Memory B cell (primary cell): ENCODE measurements around the gene FGD6.

Experiments used
- ATAC-seq: fragments of 150-1000 bp; cut with Tn5 transposase; 2 replicates; pipeline ENCODE4 v1.10.0; 2021; ENCODE audit warnings: low read depth, mild to moderate bottlenecking, moderate library complexity
- DNase-seq, 2 donors: peaks; one replicate each; pipeline ENCODE4 v3.0.0; 2022; ENCODE audit warnings: low spot score in 2 of 2
- H3K27ac Mint-ChIP-seq: one replicate; pipeline ENCODE4 v1.8.0; 2022; ENCODE audit warnings: mild to moderate bottlenecking, moderate library complexity, mixed read lengths
- H3K27me3 Mint-ChIP-seq: one replicate; pipeline ENCODE4 v1.8.0; 2022; ENCODE audit warnings: mixed read lengths
- H3K36me3 Mint-ChIP-seq: one replicate; pipeline ENCODE4 v1.8.0; 2022; ENCODE audit warnings: mild to moderate bottlenecking, mixed read lengths
- H3K4me1 Mint-ChIP-seq: one replicate; pipeline ENCODE4 v1.8.0; 2022; ENCODE audit warnings: mixed read lengths
- H3K4me3 Mint-ChIP-seq: one replicate; pipeline ENCODE4 v1.8.0; 2022; ENCODE audit warnings: mild to moderate bottlenecking, moderate library complexity, mixed read lengths
- H3K9me3 Mint-ChIP-seq: one replicate; pipeline ENCODE4 v1.8.0; 2022; ENCODE audit warnings: mixed read lengths

Gene FGD6

DNA sequence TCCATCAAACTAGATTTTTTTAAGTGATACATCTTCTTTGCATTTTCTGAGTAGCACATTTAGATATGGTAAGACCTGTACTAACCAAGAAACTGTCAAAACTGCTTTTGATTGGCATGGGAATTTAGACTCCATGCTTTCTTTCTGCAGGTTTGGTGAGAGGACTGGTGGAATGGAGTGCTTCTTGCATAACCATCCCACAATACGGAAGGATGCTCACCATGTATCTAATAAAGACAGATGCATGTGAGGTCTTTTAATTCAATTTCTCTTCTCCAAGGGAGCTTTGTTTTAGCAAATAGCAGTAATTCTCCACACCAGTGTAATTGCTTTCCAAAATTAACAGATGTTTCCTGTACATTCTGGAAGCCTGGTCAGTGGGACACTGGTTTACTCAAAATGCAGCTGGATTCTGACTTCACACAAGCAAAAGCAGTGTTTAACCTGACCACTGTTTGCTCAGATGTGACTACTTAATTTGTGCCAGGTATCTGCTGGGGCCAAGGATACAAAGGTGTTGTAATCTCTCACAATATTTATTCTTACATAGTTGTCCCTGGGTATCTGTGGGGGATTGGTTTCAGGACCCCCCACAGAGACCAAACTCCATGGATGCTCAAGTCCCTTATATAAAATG, 26.1 kb downstream of the FGD6 start:
- H3K27me3 Mint-ChIP-seq: peaks cover 3% of the 10 kb centered on the region
- H3K4me3 Mint-ChIP-seq: no peak overlapping the region

DNA sequence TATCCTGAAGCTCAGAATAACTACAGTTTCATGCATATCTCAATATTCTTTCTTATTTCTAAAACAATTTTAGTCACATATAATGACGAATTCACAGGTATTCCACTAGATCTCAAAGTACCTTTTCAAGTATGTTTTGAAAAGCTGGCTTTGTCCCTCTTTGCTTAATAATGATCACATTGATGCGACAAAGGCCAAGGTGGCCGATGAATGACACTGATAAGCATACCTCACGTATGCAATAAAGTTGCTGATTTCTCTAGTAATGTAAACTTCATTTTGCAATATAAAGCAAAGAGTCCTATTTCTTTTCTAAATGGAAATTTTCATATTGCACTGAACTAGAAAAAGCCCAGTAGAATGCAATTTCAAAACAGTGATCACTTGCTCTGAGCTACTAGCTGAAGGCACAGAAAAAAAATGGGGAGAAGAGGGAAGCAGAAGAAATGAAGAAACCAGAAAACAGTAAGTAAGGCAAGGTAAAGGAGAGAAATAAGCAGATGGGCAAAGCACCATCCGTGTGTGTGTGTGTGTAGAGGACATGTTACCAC, 29.3 kb downstream of the FGD6 start:
- peaks cover 2% of the 10 kb centered on the region for H3K4me1 Mint-ChIP-seq
- peak overlapping the region; percentile 9 for H3K27ac Mint-ChIP-seq
- peaks cover 2% of the 10 kb centered on the region for H3K9me3 Mint-ChIP-seq

More for the DNA sequence above, 26.1 kb downstream of the FGD6 start:
- no peak for DNase-seq
- ATAC-seq: no peak
- H3K4me1 Mint-ChIP-seq: peaks cover 2% of the 10 kb centered on the region
- peaks cover 3% of the 10 kb centered on the region for H3K36me3 Mint-ChIP-seq
- H3K9me3 Mint-ChIP-seq: peaks cover 2% of the 10 kb centered on the region
- no peak overlapping the region for H3K27ac Mint-ChIP-seq

DNA sequence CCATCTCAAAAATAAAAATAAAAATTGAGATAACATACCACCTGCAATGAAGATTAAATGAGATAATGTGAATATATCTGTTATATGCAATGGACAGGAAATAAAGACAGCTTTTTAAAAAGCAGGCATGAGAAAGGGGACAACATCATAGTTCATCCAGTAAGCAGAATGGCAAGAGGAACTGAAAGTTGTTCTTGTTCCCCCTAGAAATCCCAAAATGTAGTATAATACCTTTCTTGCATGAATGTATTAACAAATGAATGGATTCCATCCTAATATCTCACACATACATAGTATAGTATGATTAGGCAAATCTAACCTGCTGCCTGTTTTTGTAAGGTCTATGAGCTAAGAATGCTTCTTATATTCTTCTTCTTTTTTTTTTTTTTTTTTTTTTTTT, 31.4 kb downstream of the FGD6 start:
- H3K9me3 Mint-ChIP-seq: no peaks in the 10 kb centered on the region
- H3K27ac Mint-ChIP-seq: no peak overlapping the region
- no peaks in the 10 kb centered on the region for H3K36me3 Mint-ChIP-seq
- DNase-seq: no peak
- H3K4me3 Mint-ChIP-seq: no peak overlapping the region
- no peak for ATAC-seq
- H3K4me1 Mint-ChIP-seq: no peaks in the 10 kb centered on the region
- no peaks in the 10 kb centered on the region for H3K27me3 Mint-ChIP-seq

More for the DNA sequence above, 29.3 kb downstream of the FGD6 start:
- no peak overlapping the region for H3K4me3 Mint-ChIP-seq
- ATAC-seq (no peak), DNase-seq (no peak)
- H3K36me3 Mint-ChIP-seq: peaks cover 3% of the 10 kb centered on the region
- H3K27me3 Mint-ChIP-seq: peaks cover 3% of the 10 kb centered on the region

DNA sequence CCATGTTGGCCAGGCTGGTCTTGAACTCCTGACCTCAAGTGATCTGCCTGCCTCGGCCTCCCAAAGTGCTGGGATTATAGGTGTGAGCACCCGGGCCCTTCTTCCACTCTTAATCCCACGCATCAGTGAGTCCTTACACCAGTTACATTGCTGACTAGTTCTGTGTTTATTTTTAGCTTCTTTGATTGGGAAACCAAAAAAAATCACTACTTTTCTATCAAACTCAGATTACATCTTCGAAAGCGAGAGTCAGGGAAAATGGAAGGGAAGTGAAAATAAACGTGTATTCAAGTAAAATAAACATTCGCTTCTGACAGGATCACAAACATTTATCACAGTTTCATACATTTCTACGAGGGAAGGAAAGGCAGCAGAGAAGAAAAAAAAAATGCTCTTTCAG, 32.2 kb downstream of the FGD6 start:
- no peak for ATAC-seq
- Mint-ChIP-seq H3K4me1 (no peaks in the 10 kb centered on the region), H3K27ac (no peak overlapping the region), H3K36me3 (no peaks in the 10 kb centered on the region), H3K27me3 (no peaks in the 10 kb centered on the region), H3K4me3 (no peak overlapping the region), H3K9me3 (no peaks in the 10 kb centered on the region)
- no peak for DNase-seq

DNA sequence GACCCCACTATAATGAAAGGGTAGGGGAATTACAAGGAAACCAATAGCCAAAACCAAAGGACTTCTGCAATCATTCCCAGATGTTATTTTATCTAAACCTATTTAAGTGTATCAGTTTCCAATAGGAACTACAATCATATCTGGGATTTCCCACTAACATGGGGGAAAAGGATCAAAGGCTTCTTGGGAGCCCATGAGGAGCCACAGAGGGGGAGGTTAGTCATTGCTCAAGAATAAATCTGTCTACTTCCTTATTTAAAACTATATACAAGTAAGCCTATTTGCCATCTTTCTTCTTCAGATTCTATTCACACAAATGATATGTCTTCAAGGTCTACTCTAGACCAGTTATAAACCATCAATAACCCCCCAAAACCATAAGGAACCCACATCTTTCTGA, 33.1 kb downstream of the FGD6 start:
- H3K4me3 Mint-ChIP-seq: no peak overlapping the region
- H3K27ac Mint-ChIP-seq: no peak overlapping the region
- no peak for ATAC-seq
- no peak for DNase-seq
- no peaks in the 10 kb centered on the region for H3K27me3 Mint-ChIP-seq
- H3K36me3 Mint-ChIP-seq: no peaks in the 10 kb centered on the region
- H3K9me3 Mint-ChIP-seq: no peaks in the 10 kb centered on the region
- no peaks in the 10 kb centered on the region for H3K4me1 Mint-ChIP-seq

DNA sequence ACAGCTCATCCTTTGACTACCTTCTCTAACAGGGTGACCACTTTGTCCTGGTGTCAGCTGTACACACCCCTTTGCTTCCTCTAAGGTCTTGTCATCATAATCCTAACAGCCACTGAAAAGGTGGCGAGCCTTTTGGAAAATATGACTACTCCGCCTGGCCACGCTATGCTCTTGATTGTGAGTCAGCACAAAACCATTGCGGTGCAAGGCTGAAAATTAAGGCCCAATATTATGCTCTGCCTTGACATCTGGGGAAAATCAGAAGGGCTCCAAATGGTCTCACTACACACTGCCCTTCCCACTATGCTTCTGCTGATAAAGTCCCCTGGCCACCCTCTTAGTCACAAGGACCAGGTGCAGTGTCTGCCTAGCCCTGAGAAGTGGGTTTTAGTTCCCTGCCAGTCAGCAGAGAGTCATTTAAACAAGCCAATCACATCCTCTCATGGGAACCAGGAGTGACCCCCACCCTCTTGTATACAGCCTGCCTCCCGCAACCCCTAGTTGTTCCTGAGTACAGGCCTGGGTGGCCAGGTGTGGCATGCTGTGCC, 34.3 kb downstream of the FGD6 start:
- DNase-seq (no peak), ATAC-seq (no peak)
- Mint-ChIP-seq H3K4me3 (no peak overlapping the region), H3K27ac (peak overlapping the region; percentile 31), H3K27me3 (no peaks in the 10 kb centered on the region), H3K9me3 (no peaks in the 10 kb centered on the region), H3K36me3 (no peaks in the 10 kb centered on the region), H3K4me1 (no peaks in the 10 kb centered on the region)

DNA sequence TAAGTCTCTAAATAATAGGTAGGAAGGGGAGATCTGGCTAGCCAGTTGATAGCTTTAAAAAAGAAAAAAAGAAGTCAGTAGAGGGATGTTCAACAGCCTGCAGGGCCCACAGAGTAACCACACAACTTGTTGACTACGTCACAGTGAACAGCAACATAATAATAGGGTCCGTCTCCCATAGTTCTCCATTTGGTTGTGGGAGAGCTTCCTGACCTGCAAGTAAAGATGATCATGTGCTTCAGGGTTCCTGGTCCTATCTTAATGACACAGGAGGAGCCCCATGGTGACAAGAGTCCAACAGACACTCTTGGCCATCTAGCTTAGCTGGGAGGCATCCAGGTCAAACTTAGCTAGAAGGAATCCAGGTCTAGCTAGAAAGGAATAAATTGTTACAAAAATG, 36.2 kb downstream of the FGD6 start:
- Mint-ChIP-seq H3K4me1 (peaks cover 2% of the 10 kb centered on the region), H3K27ac (no peak overlapping the region), H3K36me3 (no peaks in the 10 kb centered on the region), H3K9me3 (no peaks in the 10 kb centered on the region), H3K27me3 (no peaks in the 10 kb centered on the region), H3K4me3 (no peak overlapping the region)
- ATAC-seq (no peak), DNase-seq (no peak)

DNA sequence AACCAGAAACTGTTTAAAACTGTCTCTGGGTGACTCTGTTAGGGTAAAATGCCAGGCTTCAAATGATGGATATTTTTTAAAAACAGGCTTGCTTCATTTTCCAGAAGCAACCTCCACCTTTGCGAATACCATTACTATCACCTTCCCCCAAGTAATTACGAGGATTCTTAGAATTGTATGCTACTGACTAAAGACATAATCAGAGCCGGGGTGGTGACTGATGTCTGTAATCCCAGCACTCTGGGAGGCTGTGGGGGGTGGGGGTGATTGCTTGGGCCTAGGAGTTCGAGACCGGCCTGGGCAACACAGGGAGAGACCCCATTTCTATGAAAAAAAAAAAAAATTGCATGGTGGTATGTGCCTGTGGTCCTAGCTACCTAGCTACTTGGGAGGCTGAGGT, 38.3 kb downstream of the FGD6 start:
- Mint-ChIP-seq H3K36me3 (peaks cover 1% of the 10 kb centered on the region), H3K4me3 (no peak overlapping the region), H3K4me1 (peaks cover 2% of the 10 kb centered on the region), H3K27me3 (peaks cover 2% of the 10 kb centered on the region), H3K9me3 (no peaks in the 10 kb centered on the region), H3K27ac (no peak overlapping the region)
- no peak for ATAC-seq
- no peak for DNase-seq

DNA sequence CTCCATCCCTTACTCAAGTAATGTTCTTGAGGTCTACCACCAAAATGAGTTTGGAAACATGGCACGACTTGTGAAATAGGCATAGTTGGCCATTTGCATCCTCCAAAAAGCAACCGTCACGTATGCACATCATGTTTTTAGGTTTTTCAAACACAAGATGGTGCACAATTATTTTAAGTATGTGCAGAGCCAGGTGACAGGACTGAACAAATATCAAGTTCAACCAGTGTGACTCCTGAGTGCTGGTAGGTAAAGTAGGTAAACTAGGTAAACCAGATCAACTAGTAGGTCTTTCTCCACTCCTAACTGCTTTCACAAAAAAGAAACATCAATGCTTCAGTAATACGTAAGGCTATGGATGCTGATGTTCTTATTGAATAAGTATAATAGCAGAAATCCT, 39.1 kb downstream of the FGD6 start:
- H3K9me3 Mint-ChIP-seq: no peaks in the 10 kb centered on the region
- H3K4me1 Mint-ChIP-seq: peaks cover 2% of the 10 kb centered on the region
- ATAC-seq (no peak), DNase-seq (no peak)
- H3K27me3 Mint-ChIP-seq: peaks cover 2% of the 10 kb centered on the region
- peaks cover 1% of the 10 kb centered on the region for H3K36me3 Mint-ChIP-seq
- H3K4me3 Mint-ChIP-seq: no peak overlapping the region
- no peak overlapping the region for H3K27ac Mint-ChIP-seq

DNA sequence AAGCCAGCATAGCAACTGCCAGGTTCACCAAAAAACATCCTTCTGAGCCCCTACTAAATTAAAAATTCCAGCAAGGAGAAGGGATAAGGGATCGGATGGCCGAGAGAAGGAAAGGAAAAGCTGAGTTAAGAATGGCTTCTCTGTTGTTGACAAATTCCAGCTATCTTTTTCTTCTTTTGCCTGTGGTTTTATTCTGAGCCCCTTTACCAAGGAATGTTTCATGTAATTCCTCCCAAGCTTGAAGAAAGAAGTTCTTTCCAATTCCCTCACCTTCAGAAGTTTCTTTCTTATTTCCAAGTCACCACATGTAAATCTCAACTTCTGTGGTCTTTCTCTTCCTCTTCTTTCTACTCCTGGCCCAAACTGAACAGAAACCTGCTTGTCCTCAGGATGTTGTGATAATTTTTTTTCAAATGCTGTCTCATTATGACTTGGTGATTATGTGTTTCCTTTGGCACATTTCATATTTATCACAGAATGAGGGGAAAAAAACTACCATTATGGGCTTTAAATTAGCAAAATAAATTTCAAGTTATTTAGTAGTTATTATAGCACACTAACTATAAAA, 40.0 kb downstream of the FGD6 start:
- H3K9me3 Mint-ChIP-seq: no peaks in the 10 kb centered on the region
- H3K4me1 Mint-ChIP-seq: peaks cover 2% of the 10 kb centered on the region
- H3K27ac Mint-ChIP-seq: no peak overlapping the region
- H3K4me3 Mint-ChIP-seq: no peak overlapping the region
- H3K27me3 Mint-ChIP-seq: peaks cover 2% of the 10 kb centered on the region
- no peak for DNase-seq
- no peak for ATAC-seq
- peaks cover 3% of the 10 kb centered on the region for H3K36me3 Mint-ChIP-seq

DNA sequence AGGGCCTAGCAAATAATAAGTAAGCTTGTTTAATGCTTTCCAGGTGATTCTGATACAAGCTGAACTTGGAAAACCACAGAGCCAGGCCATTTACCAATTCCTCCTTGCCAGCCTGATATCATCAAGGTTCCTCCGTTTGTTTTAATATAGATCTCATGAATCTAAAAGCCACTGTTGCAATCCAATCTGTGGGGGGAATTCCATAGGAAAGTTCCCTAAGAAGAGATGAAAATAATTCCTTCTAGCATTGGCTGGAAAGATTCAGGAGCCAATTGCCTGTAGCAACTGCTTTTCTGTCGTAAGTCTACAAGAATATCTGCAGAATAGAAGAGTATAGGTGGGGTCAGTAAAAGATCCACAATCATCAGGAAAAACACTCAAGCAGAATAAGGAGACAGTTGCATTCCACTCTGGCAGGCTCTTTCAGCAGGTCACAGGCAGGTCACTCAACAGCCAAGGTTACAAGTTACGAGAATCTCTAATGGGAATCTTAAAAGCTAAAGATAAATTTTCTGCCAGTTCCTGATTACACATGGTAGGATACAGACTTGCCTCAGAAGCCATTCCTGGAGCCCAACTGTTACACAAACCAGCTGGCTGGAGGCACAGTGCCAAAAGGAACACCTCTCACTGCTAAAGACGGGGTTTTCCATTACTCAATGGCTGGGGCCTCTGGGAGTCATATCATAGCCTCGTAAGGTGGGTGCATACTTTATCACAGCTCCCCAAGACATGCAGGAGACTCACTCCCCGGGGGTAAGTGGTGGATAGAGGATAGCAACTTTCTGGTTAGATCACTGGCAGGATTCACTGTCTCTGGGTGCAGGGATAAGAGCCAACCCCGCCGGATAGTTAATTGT, 43.6 kb downstream of the FGD6 start:
- ATAC-seq: no peak
- Mint-ChIP-seq H3K4me3 (no peak overlapping the region), H3K27ac (no peak overlapping the region), H3K27me3 (peaks cover 4% of the 10 kb centered on the region), H3K36me3 (peaks cover 6% of the 10 kb centered on the region), H3K4me1 (peaks cover 2% of the 10 kb centered on the region), H3K9me3 (no peaks in the 10 kb centered on the region)
- no peak for DNase-seq

DNA sequence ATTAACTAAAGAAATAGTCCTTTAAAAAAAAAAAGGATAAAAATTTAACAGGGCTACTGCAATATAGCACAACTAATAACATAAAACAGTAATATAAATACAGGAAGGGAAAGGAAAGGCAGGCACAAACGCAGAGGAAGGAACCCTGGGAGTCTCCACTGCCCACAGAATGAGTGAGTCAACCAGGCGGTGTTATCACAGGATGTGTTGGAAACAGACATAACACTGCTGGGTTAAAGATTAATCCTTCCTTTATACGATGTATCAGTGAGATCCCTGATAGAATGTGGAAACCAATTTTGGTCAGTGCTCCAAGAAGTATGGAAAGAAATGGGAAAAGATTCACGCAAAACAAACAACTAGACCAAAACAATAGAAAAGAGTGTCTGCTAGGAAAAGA, 47.9 kb downstream of the FGD6 start:
- Mint-ChIP-seq H3K36me3 (peaks cover 4% of the 10 kb centered on the region), H3K4me3 (no peak overlapping the region)
- DNase-seq: no peak

DNA sequence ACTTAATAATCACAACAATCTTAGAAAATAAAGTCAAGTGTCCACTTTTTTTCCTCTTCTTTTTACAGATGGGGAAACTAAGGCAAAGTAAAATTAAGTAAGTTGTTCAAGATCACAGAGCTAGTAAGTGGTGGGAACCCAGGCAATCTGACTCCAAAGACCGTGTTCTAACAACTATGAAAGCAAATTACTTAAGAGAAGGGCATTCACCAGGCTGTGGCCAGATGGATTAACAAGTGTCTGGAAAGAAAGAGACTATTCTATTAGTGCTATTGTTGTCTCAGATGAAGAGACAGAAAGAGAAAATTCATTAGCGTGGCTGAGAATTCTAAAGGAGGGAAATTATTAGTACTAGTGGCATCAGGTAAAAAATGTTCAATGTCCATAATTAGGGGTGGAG, 48.5 kb downstream of the FGD6 start:
- ATAC-seq: no peak
- H3K27ac Mint-ChIP-seq: no peak overlapping the region
- H3K9me3 Mint-ChIP-seq: no peaks in the 10 kb centered on the region
- no peak for DNase-seq
- H3K36me3 Mint-ChIP-seq: peaks cover 4% of the 10 kb centered on the region
- H3K27me3 Mint-ChIP-seq: peaks cover 2% of the 10 kb centered on the region
- H3K4me3 Mint-ChIP-seq: no peak overlapping the region
- H3K4me1 Mint-ChIP-seq: no peaks in the 10 kb centered on the region

More for the DNA sequence above, 47.9 kb downstream of the FGD6 start:
- Mint-ChIP-seq H3K4me1 (no peaks in the 10 kb centered on the region), H3K9me3 (no peaks in the 10 kb centered on the region), H3K27me3 (peaks cover 2% of the 10 kb centered on the region), H3K27ac (no peak overlapping the region)
- ATAC-seq: no peak

DNA sequence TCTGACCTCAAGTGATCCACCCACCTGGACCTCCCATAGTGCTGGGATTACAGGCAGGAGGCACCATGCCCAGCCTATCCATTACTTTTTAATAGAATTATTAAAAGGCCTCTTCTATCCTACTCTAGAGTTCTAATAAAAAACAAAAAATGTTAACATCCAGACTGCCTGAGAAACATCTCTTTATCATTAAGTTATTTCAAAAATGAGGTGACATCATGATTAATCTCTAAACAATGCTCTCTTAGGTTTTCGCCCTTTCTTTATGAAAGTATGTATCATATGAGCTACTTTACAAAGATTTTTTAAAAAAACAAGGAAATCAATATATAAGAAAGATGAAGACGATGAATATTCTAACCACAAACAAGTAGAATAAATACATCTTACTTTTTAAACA, 52.6 kb downstream of the FGD6 start:
- Mint-ChIP-seq H3K36me3 (peaks cover 4% of the 10 kb centered on the region), H3K9me3 (no peaks in the 10 kb centered on the region), H3K27ac (no peak overlapping the region), H3K27me3 (peaks cover 2% of the 10 kb centered on the region), H3K4me1 (no peaks in the 10 kb centered on the region), H3K4me3 (no peak overlapping the region)
- DNase-seq (no peak), ATAC-seq (no peak)
